ENCODE measurements around the gene FAM227A. TPM values are rescaled to one million over a fixed set of nuclear protein-coding genes. Genes with fewer than 3 reads are reported as not detected.
A peak's percentile ranks its signal among the peaks of the same experiment; 100 is the strongest.

Gene FAM227A
- 10 to 100 TPM in 1 of 2 donors, 1 to 10 TPM in 1; 9.1 to 14.9 TPM for total RNA-seq
- polyA plus RNA-seq (2013, experiment 1 of 2), result 7.4 TPM
- 7.1 TPM for polyA plus RNA-seq (2013, experiment 2 of 2)
- long read RNA-seq, experiment 1, partial matches to known transcripts, result 0 of 1 reads
- long read RNA-seq, experiment 1, other reads (novel, unspliced or antisense), result 1 of 1 reads
- long read RNA-seq, experiment 2, partial matches to known transcripts, result 0 of 4 reads
- long read RNA-seq, experiment 2, other reads (novel, unspliced or antisense), result 4 of 4 reads
- long read RNA-seq, experiment 3, partial matches to known transcripts, result 1 of 9 reads
- long read RNA-seq, experiment 3, other reads (novel, unspliced or antisense), result 8 of 9 reads
- long read RNA-seq, experiment 4, result 0 reads

- H3K9me3 ChIP-seq (ENCODE audit: control insufficient read depth, low read length), result no peaks in the 10 kb centered on the region
- Mint-ChIP-seq H3K27me3 (ENCODE audit: insufficient read depth) (no peaks in the 10 kb centered on the region), H3K4me3 (peak within 1 kb of the TSS; percentile 86), H3K4me1 (peaks cover 9% of the 10 kb centered on the region), H3K27ac (peak within 1 kb of the TSS; percentile 100), H3K36me3 (ENCODE audit: low read depth) (peaks cover 14% of the 10 kb centered on the region), H3K9me3 (peaks cover 5% of the 10 kb centered on the region)
- DNase-seq, result peak; percentile 96
- peak within 1 kb of the TSS; percentile 90 for H3K4me3 ChIP-seq (ENCODE audit: low read length)
- WGBS, 2 experiments (ENCODE audit: insufficient coverage in 1 of 2, insufficient read length in 1 of 2), result 0% methylated on average over 23 to 66 of the region's 66 CpGs
- H3K27me3 ChIP-seq (ENCODE audit: control insufficient read depth, insufficient read depth, low read length, poor library complexity, severe bottlenecking), result no peaks in the 10 kb centered on the region
- H3K36me3 ChIP-seq (ENCODE audit: control insufficient read depth, insufficient read depth, low read length), result no peaks in the 10 kb centered on the region
- H3K9ac ChIP-seq (ENCODE audit: extremely low read depth, low read length, poor library complexity, severe bottlenecking), result peak within 1 kb of the TSS; percentile 95
- TF ChIP-seq CTCF (conservative IDR thresholded peaks at IDR 0.05), result no peak
- peaks cover 5% of the 10 kb centered on the region for H3K4me1 ChIP-seq (ENCODE audit: control insufficient read depth, insufficient read depth, low read length)
- peak within 1 kb of the TSS; percentile 98 for H3K27ac ChIP-seq (ENCODE audit: low read depth, low read length)
Measured at GRCh38 chr22:38656256-38657044, at the start of gene FAM227A, which contains the start of gene CBY1. Gene FAM227A, minus strand, starts transcription at chr22:38656392. Its CDS starts 6,224 bp downstream, at chr22:38650168. Gene CBY1, plus strand, starts transcription at chr22:38656638. Its CDS starts 11,417 bp downstream, at chr22:38668055.

- Mint-ChIP-seq H3K4me3 (peak within 1 kb of the TSS; percentile 86), H3K27me3 (ENCODE audit: insufficient read depth) (no peaks in the 10 kb centered on the region), H3K27ac (peak within 1 kb of the TSS; percentile 99), H3K4me1 (peaks cover 41% of the 10 kb centered on the region), H3K36me3 (ENCODE audit: low read depth) (peaks cover 2% of the 10 kb centered on the region), H3K9me3 (no peaks in the 10 kb centered on the region)
- Histone ChIP-seq H3K4me3 (ENCODE audit: low read length) (peak within 1 kb of the TSS; percentile 82), H3K4me1 (ENCODE audit: control insufficient read depth, insufficient read depth, low read length) (peaks cover 4% of the 10 kb centered on the region), H3K27ac (ENCODE audit: low read depth, low read length) (peak within 1 kb of the TSS; percentile 61), H3K27me3 (ENCODE audit: control insufficient read depth, insufficient read depth, low read length, poor library complexity, severe bottlenecking) (no peaks in the 10 kb centered on the region), H3K9ac (ENCODE audit: extremely low read depth, low read length, poor library complexity, severe bottlenecking) (peak within 1 kb of the TSS; percentile 81), H3K36me3 (ENCODE audit: control insufficient read depth, insufficient read depth, low read length) (peaks cover 11% of the 10 kb centered on the region), H3K9me3 (ENCODE audit: control insufficient read depth, low read length) (no peaks in the 10 kb centered on the region)
- no peak for TF ChIP-seq CTCF (conservative IDR thresholded peaks at IDR 0.05)
- WGBS, 2 experiments (ENCODE audit: insufficient coverage in 1 of 2, insufficient read length in 1 of 2), result 0 to 1% methylated on average over 27 to 55 of the region's 55 CpGs
- peak; percentile 99 for DNase-seq
Measured at GRCh38 chr22:38705235-38706100, 49.3 kb upstream of the FAM227A start, which contains the start of gene GTPBP1. Gene GTPBP1, plus strand, starts transcription at chr22:38705944. Its CDS starts 12 bp downstream, at chr22:38705956.
